ENCODE data around the gene LRFN3.
A peak's percentile ranks its signal among the peaks of the same experiment; 100 is the strongest.
"Not testable (repeated sequence)": the region's sequence is repeated elsewhere in the genome, so short reads cannot be mapped to it uniquely, and the experiment has no call there.

The LRFN3 gene

GRCh38 chr19:35905178-35905727, 30.9 kb upstream of the LRFN3 start:
- DNase-seq (ENCODE audit: low read depth) = no peak

GRCh38 chr19:35907377-35907745, 28.8 kb upstream of the LRFN3 start:
- DNase-seq (ENCODE audit: low read depth) = no peak

DNA sequence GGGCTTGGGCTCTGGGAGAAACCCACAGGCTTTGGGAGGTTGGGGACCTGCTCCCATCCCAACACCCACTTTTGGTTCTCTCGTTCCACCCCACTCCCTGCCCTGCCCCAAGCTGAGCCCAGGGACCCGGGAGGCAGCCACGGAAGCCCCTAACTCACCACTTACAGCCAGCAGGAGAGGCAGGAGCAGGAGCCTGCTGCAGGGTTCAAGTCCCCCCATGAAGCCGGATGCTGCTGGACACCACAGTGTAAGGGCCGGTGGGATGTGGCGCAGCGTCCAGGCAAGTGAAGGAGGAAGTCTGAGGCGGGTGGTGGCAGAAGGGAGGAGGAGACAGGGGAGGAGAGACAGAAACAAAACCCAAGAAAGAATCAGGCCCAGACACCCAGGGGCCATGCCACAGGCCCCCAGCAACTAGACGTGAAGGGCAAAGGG, 28.1 kb upstream of the LRFN3 start, which contains the start of gene TYROBP:
Gene TYROBP (minus strand): TSS at position 286 of the 432 bp plus-strand sequence. CDS start 67 bp downstream, at position 219.
- DNase-seq (ENCODE audit: low read depth) = no peak

GRCh38 chr19:35908973-35909683, 27.0 kb upstream of the LRFN3 start:
- DNase-seq (ENCODE audit: low read depth) = no peak

DNA sequence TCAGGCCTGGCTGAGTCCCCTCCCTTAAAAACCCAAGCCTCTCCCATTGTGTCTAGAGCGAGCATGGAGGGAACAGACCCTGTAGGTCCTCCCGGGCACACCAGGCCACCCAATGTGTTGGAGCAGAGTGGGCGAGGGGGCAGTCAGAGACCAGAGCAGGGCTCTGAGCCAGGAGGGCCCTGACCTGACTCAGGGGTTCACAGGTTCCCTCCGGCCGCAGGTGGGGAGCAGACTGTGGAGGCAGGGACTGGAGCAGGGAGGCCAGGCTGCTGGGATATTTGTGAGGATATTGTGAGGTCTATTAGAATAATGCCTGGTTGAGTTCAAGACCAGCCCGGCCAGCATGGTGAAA, 26.5 kb upstream of the LRFN3 start:
- no peak for DNase-seq (ENCODE audit: low read depth)

DNA sequence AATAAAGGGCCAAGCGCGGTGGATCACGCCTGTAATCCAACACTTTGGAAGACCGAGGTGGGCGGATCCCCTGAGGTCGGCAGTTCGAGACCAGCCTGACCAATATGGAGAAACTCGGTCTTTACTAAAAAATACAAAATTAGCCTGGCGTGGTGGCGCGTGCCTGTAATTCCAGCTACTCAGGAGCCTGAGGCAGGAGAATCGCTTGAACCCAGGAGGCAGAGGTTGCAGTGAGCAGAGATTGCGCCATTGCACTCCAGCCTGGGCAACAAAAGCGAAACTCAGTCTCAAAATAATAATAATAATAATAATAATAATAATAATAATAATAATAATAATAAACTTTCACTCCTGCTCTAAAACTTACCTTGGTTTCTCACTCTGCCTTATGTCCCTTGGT, 25.8 kb upstream of the LRFN3 start:
- not testable (repeated sequence) for DNase-seq (ENCODE audit: low read depth)

DNA sequence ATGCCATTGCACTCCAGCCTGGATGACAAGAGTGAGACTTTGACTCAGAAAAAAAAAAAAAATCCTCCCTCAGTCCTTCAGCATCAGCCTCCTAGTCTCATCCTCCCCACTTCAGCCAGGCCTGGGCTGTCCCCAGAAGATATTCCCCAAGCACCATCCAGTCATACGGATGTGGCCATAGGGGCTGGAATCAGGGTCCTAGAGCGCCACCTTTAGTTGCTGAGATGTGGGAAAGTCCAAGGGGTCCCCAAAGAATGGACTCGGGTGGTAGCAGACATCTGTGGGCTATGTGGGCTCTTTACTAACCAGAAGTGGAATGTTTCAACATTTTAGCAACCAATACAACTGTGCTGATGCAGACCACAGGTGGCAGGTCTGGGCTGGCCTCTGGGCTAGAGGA, 25.0 kb upstream of the LRFN3 start:
- DNase-seq (ENCODE audit: low read depth) = no peak

GRCh38 chr19:35911790-35912189, 24.4 kb upstream of the LRFN3 start:
- no peak for DNase-seq (ENCODE audit: low read depth)

DNA sequence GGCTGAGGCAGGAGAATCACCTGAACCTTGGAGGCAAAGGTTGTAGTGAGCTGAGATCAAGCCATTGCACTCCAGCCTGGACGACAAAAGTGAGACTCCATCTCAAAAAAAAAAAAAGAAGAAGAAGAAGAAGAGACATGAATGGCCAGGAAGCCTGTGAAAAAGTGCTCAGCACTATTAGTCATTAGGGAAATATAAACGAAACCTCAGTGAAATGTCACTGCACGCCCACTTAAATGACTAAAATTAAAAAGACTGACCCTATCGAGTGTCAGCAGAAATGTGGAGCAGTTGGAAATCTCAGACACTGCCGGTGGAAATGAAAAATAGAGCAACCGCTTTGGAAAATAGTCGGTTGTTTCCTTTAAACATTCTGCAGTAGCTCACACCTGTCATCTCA, 22.6 kb upstream of the LRFN3 start:
- DNase-seq (ENCODE audit: low read depth) = no peak

DNA sequence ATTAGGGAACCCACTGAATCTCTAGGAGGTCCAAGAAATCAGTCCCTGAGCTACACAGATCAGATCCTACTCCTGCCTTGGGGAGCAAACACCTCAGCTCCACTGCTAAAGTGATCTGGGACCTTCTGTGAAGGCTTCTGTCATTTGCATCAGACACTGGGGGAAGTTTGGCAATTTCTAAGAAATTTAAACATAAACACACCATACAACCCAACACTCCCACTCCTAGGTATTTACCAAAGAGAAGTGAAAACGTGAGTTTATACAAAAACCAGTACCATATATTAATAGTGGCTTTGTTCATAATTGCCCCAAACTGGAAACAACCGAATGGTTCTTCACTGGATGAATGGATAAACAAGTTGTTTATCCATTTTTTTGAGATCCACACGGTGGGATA, 20.7 kb upstream of the LRFN3 start:
- no peak for DNase-seq (ENCODE audit: low read depth)

GRCh38 chr19:35919306-35919705, 16.9 kb upstream of the LRFN3 start:
- no peak for DNase-seq (ENCODE audit: low read depth)

- DNase-seq (ENCODE audit: low read depth) = no peak
These were observed 15.2 kb upstream of the LRFN3 start for GRCh38 chr19:35921012-35921411.

GRCh38 chr19:35925501-35925900, 10.7 kb upstream of the LRFN3 start:
- DNase-seq (ENCODE audit: low read depth) = no peak

- no peak for DNase-seq (ENCODE audit: low read depth)
These were observed 7.7 kb upstream of the LRFN3 start for GRCh38 chr19:35928507-35928906.

- DNase-seq (ENCODE audit: low read depth) = no peak
These were observed 6.3 kb upstream of the LRFN3 start for GRCh38 chr19:35929876-35930275.

DNA sequence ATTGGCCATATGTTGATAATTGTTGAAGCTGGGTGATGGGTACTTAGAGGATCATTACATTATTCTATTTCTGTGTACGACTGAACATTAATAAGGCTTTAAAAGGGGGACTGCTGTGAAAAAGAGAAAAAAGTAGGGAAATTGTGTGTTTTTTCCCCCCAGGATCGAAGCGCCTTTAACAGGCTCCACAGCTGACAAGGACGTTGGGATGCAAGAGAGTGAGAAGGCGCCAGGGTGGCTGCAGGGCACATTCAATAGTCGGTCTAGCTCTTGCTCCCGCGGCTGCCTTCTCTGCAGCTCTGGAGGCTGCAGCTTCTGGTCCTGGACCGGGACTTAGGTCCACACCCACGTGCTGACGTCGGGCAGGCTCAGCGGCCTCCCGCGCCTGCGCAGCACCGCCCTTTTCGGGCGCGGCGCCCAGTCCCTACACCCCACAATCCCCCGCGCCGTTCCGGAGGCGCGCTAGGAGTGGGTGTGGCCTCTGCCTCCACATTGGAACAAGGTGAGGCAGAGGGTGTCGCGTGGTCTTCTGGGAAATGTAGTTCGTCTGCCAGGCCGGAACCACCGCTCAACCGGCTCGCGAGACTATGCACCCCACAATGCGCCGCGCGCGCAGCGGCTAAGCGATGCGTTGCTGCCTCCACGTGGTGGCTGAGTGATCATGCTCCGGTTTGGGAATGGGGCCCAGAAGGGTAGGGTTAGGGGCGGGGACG, 4.9 kb upstream of the LRFN3 start:
- DNase-seq (ENCODE audit: low read depth) = peak; percentile 98

- DNase-seq (ENCODE audit: low read depth) = no peak
These were observed 4.3 kb upstream of the LRFN3 start for GRCh38 chr19:35931874-35932202.

- DNase-seq (ENCODE audit: low read depth) = no peak
These were observed 3.8 kb upstream of the LRFN3 start for GRCh38 chr19:35932291-35932936.

DNA sequence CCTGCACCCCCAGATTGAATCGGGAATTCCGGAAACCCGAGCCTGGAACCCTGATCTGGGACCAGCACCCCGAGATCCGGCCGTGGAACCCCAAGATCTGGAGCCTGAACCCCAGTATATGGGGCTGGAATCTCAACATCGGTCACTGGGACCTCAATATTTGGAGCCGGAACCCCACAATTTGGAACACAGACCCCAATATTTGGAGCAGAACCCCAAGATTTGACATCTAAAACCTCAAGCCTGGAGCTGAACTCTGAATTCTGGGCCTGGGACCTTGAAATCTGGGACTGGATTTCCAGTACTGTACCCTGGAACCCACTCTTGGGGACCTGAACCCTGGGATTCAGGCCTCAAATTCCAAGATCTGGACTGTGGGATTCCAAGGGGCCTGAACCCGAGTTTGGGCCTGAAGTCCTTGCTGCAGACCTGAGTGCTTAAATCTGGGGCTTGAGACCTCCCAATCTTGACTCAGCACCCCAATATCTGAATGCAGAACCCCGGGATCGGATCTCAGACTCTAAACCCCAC, 629 bp downstream of the LRFN3 start:
- DNase-seq (ENCODE audit: low read depth) = no peak

DNA sequence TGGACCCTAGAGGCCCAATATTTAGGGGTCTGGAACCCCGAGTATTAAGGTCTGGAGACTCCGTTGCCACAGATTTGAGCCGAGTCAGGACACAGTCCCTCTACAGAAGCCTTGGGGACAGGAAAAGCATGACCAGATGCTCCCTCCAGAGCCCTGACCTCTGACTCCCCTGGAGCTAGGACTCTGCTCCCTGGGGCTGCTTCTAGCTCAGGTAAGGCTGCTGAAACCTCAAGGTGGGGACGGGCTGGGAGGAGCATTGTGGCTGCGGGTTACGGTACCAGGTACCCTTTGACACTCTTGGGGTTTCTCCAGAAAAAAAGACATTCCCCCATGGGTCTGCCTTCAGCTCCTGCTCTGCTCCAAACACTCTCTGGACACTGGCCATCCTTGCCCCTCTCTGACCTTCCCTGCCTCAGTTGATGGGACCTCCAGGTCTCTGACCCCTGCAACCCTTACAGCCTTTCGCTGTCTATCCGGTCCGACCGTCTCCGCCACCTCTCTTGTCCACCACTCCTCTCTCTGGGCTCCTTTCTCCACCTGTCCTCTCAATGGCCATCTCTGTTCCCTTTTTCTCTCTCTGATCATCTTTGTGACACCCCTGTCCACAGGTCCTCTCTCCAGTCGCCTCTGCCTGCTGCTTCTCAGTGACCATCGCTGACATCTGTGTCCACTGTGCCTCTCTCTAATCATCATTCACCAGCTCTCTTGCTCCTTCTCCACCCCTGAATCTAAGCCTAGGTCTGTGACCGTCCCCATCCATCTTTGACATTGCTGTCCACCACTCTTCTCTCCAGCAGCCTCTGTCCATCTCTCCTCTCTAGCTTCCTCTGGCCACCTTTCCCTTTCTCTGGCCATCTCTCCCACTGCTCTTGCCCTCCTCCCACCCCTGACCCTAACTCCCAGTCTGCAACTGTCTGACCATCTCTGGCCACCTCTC, 1.4 kb downstream of the LRFN3 start:
- DNase-seq (ENCODE audit: low read depth) = no peak

All from activated gamma-delta T cell treated with anti-CD3 and anti-CD28 coated beads, Interleukin-2, amount 50 U/mL, for 16 hours (primary cell).